Right lobe of liver (tissue), 4 donors: ENCODE measurements around the gene GPRC6A.

ENCODE experiments used
- POLR2A ChIP-seq: fragments of 450-650 bp; IDR thresholded peaks from one replicate; pipeline ENCODE4 v1.6.1; 2017; ENCODE audit warnings: antibody characterized with exemption, mild to moderate bottlenecking
- TF ChIP-seq, protein P1 (sequence below), 4 donors: fragments of 200-600 bp in 3 of 4; fragments of 450-650 bp in 1 of 4; IDR thresholded peaks; one replicate each; pipeline versions ENCODE4 v1.5.1 to v1.8.0; 2016 to 2022; ENCODE audit warnings: antibody characterized with exemption in 4 of 4, mild to moderate bottlenecking in 2 of 4
- donor health status: DM: no; HTN: no; CAD: no.
- donor health status: DM: no; HTN: no; CAD: no.
- donor health status: DM: no; HTN: yes; CAD: no.

DNA sequence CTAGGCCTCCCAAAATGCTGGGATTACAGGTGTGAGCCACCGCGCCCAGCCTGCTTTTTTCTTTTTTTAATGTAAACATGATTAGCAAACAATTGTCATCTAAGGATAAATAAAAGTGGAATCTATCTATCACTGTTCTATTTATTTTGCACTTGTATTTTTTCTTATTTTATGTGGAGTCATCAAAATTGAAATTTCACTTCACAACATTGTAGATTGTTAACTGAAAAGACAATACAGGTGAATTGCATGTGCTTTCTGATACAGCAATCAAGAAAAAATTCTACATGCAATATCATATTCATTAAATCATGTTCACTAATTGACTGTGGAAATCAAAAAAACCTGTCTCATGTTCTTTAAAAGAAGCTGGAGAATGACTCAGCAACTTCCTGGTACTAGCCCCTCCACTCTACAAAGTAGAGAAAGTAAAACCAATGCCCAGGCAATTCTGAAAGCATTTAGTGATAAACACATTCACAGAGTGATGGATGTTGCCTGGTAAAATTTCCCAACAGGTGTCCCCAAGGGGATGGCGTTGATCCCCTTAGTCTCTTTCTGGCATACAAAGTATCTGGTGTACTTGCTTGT lies 37.5 kb upstream of the GPRC6A start:
- TF ChIP-seq POLR2A = no peak
- TF ChIP-seq, protein P1, sequence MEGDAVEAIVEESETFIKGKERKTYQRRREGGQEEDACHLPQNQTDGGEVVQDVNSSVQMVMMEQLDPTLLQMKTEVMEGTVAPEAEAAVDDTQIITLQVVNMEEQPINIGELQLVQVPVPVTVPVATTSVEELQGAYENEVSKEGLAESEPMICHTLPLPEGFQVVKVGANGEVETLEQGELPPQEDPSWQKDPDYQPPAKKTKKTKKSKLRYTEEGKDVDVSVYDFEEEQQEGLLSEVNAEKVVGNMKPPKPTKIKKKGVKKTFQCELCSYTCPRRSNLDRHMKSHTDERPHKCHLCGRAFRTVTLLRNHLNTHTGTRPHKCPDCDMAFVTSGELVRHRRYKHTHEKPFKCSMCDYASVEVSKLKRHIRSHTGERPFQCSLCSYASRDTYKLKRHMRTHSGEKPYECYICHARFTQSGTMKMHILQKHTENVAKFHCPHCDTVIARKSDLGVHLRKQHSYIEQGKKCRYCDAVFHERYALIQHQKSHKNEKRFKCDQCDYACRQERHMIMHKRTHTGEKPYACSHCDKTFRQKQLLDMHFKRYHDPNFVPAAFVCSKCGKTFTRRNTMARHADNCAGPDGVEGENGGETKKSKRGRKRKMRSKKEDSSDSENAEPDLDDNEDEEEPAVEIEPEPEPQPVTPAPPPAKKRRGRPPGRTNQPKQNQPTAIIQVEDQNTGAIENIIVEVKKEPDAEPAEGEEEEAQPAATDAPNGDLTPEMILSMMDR (IDR thresholded peaks at IDR 0.05) = no peak
